Activated CD4-positive, alpha-beta T cell treated with anti-CD3 and anti-CD28 coated beads for 48 hours (primary cell): ENCODE measurements around the gene RYR3.
"Not testable (repeated sequence)": the region's sequence is repeated elsewhere in the genome, so short reads cannot be mapped to it uniquely, and the experiment has no call there.

Experiments used
- DNase-seq: peaks from one replicate; pipeline ENCODE4 v3.0.0-alpha.2; 2020

RYR3 gene

GRCh38 chr15:33795070-33795469 is 484.3 kb downstream of the RYR3 start:
- DNase-seq = no peak

GRCh38 chr15:33797651-33798050 is 486.9 kb downstream of the RYR3 start:
- no peak for DNase-seq

GRCh38 chr15:33801954-33802353 is 491.2 kb downstream of the RYR3 start:
- no peak for DNase-seq

- no peak for DNase-seq
These were observed 496.9 kb downstream of the RYR3 start for GRCh38 chr15:33807665-33808064.

- DNase-seq = no peak
These were observed 498.1 kb downstream of the RYR3 start for GRCh38 chr15:33808720-33809457.

GRCh38 chr15:33810073-33810595 is 499.4 kb downstream of the RYR3 start:
- no peak for DNase-seq

GRCh38 chr15:33810806-33811205 is 500.0 kb downstream of the RYR3 start:
- DNase-seq = no peak

- DNase-seq = no peak
These were observed 503.1 kb downstream of the RYR3 start for GRCh38 chr15:33813891-33814290.

GRCh38 chr15:33819499-33819898 is 508.7 kb downstream of the RYR3 start:
- DNase-seq = not testable (repeated sequence)

GRCh38 chr15:33822479-33822878 is 511.7 kb downstream of the RYR3 start:
- no peak for DNase-seq

- DNase-seq = no peak
These were observed 512.4 kb downstream of the RYR3 start for GRCh38 chr15:33823119-33823518.

GRCh38 chr15:33825453-33825852 is 514.7 kb downstream of the RYR3 start:
- DNase-seq = no peak

- DNase-seq = no peak
These were observed 515.4 kb downstream of the RYR3 start for GRCh38 chr15:33826201-33826600.

- DNase-seq = no peak
These were observed 519.6 kb downstream of the RYR3 start for GRCh38 chr15:33830351-33830750.

GRCh38 chr15:33831646-33832045 is 520.9 kb downstream of the RYR3 start:
- no peak for DNase-seq

GRCh38 chr15:33834892-33835743 is 524.4 kb downstream of the RYR3 start:
- no peak for DNase-seq

GRCh38 chr15:33837294-33837693 is 526.5 kb downstream of the RYR3 start:
- no peak for DNase-seq

GRCh38 chr15:33839540-33839939 is 528.8 kb downstream of the RYR3 start:
- no peak for DNase-seq

GRCh38 chr15:33840615-33841014 is 529.8 kb downstream of the RYR3 start:
- no peak for DNase-seq

GRCh38 chr15:33844186-33844585 is 533.4 kb downstream of the RYR3 start:
- no peak for DNase-seq

GRCh38 chr15:33844597-33844996 is 533.8 kb downstream of the RYR3 start:
- no peak for DNase-seq

GRCh38 chr15:33846142-33846541 is 535.4 kb downstream of the RYR3 start:
- DNase-seq = no peak

- DNase-seq = no peak
These were observed 536.1 kb downstream of the RYR3 start for GRCh38 chr15:33846862-33847261.

GRCh38 chr15:33848011-33848410 is 537.2 kb downstream of the RYR3 start:
- no peak for DNase-seq
